GM19468 (cell line): ENCODE results near the gene CFAP46.

Experiments
- ATAC-seq: cut with Tn5 transposase; IDR thresholded peaks from one replicate; pipeline ENCODE4 v1.9.1; 2021; ENCODE audit warnings: mild to moderate bottlenecking, moderate library complexity, moderate number of reproducible peaks; ENCODE audit not compliant: unreplicated experiment; ENCODE audit errors: extremely low read depth

Gene CFAP46

DNA sequence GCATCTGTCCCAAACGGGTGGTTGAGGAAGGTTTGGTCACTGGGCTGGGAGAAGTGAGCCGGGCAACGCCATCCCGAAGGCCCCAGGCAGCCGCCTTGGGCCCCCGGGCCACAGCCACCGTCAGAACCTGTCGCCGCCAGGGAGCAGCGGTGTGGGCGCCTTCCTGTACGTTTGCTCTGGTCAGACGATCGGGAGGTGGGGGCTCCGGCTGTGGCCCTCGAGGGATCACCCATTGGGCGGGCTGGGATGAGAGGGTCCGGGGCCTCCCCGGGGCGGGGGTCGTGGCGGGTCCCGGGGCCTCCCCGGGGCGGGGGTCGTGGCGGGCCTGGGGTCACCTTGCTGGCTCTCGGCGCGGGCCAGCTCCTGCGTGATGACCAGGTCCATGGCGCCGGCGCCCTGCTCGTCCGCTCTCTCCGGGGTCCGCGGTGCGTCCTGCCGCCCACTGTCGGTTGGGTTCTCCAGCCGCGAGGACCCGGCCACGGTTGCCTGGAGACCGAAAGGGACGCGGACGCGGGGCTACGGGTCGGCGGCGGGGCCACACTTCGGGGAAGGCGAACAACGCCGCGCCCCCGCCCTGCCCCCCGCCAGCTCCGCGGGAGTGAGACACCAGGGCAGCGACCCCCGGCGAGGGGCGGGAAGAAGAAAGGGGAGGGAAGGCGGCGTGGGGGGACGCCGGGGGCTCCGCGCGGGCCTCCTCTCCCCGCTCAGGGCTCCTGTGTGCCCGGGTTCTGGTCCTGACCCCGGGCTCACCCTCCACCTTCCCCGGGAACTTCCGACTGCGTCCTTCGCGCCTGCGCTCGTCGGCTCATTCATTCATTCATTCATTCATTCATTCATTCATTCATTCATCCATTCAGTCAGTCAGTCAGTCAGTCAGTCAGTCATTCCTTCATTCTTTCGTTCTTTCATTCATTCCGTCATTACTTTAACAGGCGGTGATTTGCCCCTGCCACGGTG lies at the start of gene CFAP46:
CFAP46 (minus strand) TSS at position 470 of the 957 bp plus-strand sequence; CDS start at position 384, 86 bp downstream.
- no peak for ATAC-seq

- ATAC-seq, result no peak
These were observed 49.5 kb upstream of the CFAP46 start for GRCh38 chr10:132991706-132992432.

DNA sequence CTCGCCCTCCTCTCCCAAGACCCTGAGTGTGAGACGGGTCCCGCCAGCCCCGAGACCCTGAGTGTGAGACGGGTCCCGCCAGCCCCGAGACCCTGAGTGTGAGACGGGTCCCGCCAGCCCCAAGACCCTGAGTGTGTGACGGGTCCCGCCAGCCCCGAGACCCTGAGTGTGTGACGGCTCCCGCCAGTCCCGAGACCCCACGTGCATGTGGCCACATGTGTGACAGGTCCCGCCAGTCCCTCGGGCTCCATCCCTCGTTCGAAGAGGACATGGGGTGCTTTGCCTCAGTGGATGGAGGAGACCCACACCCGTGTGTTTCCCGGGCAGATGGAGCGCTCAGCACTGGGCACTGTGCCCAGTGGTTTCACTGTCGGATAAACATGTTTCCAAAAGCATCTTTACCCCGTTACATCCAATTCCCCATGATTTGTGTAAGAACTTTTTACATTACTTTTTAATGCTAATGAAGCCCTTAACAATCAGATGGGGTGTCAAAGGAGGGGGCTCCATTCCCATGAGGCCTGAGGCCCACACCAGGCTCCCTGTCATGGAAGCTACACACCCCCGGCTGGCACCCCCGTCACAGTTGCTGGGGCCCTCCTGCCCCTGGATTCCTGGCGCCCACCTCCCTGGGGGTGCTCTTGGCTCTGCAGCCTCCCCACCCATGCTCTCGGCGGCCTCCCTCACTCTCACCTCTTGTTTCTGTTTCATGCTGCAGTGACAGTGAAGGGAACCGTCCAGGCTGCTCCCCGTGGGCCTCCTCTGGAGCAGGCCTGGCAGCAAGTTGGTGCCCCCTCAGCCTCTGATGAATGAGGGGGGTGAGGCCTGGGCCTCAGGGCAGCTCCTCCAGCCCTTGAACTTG lies 48.5 kb upstream of the CFAP46 start:
- ATAC-seq, result no peak

GRCh38 chr10:132989476-132990415 lies 47.4 kb upstream of the CFAP46 start:
- ATAC-seq, result no peak

DNA sequence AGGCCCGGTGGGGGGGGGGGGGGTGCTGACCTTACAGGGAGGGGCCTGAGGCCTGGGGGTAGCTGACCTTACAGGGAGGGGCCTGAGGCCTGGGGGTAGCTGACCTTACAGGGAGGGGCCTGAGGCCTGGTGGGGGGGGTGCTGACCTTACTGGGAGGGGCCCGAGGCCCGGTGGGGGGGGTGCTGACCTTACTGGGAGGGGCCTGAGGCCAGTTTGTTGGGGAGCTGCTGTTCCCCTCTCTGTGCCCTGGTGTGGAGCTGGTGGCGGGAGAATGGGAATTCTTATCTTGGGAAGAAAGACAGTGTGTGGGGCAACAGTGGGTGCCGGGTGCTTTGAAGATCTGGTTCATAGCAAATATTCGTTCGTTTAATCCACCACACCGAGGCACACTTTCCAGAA lies 46.6 kb upstream of the CFAP46 start:
- ATAC-seq, result no peak

GRCh38 chr10:132987671-132988571 lies 45.6 kb upstream of the CFAP46 start:
- ATAC-seq, result no peak

GRCh38 chr10:132986978-132987377 lies 44.6 kb upstream of the CFAP46 start:
- no peak for ATAC-seq

DNA sequence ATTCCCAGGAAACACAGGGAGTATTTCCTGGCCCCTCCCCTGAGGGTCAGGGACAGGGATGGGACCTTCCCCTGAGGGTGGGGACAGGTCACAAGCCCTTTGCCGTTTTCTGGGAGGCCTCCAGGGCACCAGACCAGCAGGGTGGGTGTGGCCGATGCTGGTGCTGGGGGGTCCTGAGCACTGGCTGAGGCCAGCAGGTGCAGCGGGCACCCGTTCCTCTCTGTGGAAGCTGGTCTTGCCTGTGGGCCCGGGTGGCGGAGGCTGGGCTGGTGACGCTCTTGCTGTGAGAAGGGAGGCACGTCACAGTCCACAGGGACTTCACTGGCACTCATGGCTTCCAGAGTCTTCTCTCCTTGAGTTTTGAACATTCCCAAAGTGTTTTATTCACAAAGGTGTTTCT lies 44.2 kb upstream of the CFAP46 start:
- no peak for ATAC-seq

- no peak for ATAC-seq
These were observed 43.7 kb upstream of the CFAP46 start for GRCh38 chr10:132986076-132986475.

DNA sequence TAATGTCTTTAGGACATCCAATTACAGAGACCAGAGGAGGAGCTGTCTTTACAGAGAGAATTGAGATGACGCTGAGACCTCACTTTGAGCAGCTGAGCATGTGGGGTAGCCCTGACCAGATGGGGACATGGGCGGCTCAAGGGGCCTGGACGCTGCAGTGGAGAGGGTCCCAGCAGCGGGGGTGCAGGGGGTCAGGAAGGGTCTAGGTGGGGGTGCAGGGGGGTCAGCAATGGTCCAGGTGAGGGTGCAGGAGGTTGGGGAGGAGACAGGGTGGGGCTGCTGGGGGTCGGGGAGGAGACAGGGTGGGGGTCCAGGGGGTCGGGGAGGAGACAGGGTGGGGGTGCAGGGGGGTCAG lies 43.2 kb upstream of the CFAP46 start:
- no peak for ATAC-seq

DNA sequence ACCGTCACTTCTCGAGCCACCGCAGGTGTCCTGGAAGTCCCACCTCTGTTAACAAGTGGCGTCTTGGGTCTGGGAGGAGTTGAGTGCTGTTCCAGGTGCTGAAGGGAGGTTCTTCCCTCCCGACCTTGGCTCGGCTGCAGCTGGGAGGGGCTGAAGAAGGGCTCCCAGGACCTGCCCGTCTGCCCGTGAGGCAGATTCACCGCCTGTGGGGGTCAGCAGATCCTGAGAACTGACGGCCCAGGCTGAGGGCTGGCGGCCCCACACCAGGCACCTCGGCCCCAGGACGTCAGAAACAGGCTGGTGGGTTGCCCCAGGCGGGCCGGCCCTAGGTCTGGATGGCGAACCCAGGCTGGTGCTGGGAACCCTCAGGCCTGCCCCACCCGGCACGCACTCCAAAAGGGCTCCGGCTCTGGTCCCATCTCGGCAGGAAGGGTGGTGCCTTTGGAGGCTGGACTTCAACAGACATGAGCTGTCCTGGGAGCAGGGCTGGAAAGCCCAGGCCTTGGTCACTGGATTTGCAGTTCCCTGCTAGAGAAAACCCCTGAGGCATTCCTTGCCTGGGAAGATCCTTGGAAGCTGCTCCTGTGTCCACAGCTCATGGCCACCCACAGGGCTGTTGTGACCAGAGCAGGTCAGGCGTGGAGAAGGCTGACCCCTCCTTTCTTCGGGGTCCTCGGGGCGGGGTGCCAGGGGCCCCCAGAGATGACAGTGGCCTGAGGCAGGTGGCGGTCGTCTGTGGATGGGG lies 42.6 kb upstream of the CFAP46 start:
- no peak for ATAC-seq

DNA sequence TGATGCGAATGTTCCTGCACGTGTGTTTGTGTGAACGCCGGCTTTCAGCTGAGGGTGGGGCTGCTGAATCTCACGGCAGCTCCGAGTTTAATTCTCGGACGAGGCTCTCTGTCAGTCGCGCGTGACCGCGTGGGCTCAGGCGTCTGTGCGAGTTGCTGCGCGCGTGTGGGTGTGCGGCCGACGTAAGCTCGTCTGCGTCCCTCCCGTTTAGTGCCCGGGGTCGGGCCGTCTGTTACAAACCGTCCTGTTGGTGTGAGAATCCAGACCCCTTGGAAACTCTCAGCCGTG lies 41.6 kb upstream of the CFAP46 start:
- ATAC-seq, result no peak

GRCh38 chr10:132983252-132984007 lies 41.1 kb upstream of the CFAP46 start:
- no peak for ATAC-seq

GRCh38 chr10:132982301-132982989 lies 40.1 kb upstream of the CFAP46 start:
- ATAC-seq, result no peak

DNA sequence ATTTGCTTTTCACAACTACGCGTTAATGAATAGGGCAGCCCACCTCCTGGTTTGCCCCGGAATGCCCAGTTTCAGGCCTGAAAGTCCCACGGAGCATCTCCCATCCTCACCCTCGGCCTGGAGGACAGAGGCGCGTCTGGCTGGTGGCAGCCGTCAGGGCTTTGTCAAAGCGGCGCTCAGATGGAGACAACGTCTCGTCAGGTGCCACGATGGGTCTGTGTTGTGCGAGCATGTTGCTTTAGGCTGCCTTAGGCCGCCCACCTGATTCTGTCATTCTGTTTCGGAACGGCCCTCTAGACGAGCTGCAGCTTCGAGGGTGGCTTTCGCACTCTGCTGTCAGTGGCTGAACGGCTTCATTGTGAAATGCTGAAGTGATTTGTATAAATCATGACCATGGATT lies 39.4 kb upstream of the CFAP46 start:
- ATAC-seq, result no peak

GRCh38 chr10:132981173-132981555 lies 38.8 kb upstream of the CFAP46 start:
- ATAC-seq, result no peak
